GM19467 (cell line): ENCODE measurements around the gene P2RY4.
"Not testable (repeated sequence)": the region's sequence is repeated elsewhere in the genome, so short reads cannot be mapped to it uniquely, and the experiment has no call there.

ENCODE experiments used
- ATAC-seq: cut with Tn5 transposase; IDR thresholded peaks from one replicate; pipeline ENCODE4 v1.9.1; 2021; ENCODE audit warnings: mild to moderate bottlenecking, moderate library complexity; ENCODE audit not compliant: unreplicated experiment

Gene P2RY4

DNA sequence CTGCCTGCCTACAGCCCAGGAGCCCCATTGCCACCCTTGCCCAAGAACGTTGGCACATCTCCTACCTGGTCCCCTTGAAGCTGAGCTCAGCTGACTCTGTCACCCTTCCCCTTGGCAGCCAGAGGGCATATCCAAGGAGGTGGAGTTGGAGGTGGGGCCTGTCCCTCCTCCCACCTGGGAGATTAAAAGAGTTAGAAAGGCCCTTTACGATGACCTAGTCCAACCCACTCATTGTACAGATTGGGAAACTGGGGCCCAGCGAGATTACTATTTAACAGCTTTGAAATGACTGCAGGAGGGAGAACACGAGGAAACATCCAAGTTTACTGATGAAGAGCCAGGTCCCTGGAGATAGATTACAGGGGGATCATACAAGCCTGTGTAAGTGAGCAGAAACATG, at the start of gene P2RY4:
Gene P2RY4 (minus strand): TSS at position 101 of the 400 bp plus-strand sequence. CDS start 580 bp downstream, outside the sequence.
- no peak for ATAC-seq

DNA sequence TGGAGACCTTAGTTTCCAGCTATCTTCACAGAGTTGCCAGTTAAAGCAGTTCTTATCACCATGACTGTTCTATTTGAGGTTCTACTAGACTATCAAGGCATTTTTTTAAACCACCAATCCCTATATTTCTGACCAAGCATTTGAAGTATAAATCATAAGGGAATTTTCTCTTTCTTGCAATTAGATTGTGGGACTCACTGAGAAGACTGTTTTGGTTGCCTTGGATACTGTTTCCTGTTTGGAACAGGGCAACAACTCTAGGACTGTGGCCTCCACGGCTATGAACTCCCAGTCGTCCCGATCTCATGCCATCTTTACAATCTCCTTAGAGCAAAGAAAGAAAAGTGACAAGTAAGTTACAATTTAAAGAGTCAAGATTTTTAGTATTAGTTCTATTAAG, 41.7 kb upstream of the P2RY4 start:
- no peak for ATAC-seq

- ATAC-seq, result no peak
These were observed 33.6 kb upstream of the P2RY4 start for GRCh38 chrX:70293621-70294020.

DNA sequence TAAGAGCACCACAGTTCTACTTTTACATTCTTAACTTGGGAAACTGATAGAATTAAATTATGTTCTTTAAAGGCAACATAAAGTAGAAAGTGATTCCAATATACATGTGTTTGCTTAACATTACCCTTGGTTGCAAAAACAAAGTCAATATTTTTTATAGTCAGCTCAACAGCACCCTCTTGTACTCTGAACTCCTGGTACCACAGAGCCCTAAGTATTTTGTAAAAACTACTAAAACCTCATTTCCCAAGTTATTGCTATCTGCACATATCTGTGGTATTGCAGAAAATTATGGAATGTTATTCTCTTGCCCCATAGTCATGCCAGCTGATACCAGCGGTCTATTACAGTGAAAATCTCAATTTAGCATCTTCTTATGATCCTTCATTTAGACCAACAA, 32.8 kb upstream of the P2RY4 start:
- ATAC-seq, result no peak

GRCh38 chrX:70289793-70290770, 30.1 kb upstream of the P2RY4 start, which contains the start of the genes KIF4A and PDZD11:
Gene KIF4A, plus strand, starts transcription at chrX:70290104. Its CDS starts 355 bp downstream, at chrX:70290459.
Gene PDZD11, minus strand, starts transcription at chrX:70289927. Its CDS starts 586 bp downstream, at chrX:70289341.
- peak; percentile 94 for ATAC-seq

DNA sequence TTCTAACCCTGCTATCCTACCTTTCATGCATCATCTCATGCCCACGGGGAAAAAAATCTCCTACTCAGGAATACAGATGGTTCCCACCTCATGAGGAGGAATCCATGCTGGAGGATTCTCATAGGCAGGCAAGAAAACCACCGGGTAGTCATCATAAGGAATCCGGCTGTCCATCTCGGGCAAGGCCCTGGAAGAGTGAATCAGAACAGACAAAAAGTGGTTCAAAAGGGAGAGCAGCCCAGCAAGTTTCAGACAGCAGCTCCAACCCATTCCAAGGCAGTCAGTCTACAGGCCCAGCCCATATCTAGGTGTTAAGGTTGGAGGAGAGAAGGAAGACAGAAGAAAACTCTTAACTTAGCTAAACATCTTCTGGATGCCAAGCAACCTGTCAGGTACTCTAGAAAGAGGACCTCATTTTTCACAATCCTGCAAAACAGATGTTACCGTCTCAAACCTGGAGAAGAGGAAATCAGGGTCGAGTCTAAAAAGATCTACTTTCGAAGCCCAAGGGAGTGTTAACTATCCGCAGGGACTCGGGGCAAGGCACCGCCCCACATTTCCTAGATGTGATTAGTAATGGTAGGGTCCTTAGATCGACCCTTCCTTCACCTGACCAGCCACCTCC, 29.3 kb upstream of the P2RY4 start:
- no peak for ATAC-seq

DNA sequence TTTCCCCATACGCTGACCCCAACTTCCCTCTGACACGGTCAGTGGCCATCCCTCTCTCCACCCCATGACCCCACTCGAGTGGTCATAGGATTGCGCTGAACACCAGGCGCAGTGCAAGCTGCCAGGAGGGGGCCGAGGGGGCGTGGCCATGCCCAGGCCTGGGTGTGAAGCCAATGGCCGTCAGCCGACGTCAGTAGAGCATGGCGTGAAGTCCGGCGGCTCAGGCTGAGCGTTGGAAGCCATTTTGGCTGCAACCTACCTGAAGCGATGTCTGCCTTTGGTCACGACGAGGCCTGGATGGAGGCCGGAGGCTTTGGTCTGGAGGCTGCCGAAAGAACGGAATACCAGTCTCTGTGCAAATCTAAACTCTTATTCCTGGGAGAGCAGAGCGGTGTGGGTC, 21.9 kb upstream of the P2RY4 start, which contains the start of gene RAB41:
Gene RAB41 (plus strand): TSS at position 222 of the 400 bp plus-strand sequence. CDS start 46 bp downstream, at position 268.
- ATAC-seq, result no peak

DNA sequence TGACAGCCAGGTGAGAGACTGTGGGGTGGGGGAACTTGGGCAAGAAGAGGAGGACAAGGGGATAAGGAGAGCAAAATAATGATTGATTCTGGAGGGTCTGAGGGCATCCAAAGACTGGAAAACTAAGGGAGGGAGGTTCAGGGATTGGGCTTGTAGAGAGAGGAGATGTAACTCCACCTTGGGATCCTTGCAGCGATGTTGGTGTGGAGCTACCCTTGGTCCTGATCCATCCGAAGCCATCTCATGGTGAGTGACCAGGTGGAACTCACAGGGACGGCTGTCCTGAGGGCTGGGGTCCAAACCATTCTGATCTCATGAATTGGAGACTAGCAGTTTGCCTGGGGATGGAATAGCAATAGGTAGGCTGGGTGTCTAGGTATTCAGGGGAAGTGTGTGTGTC, 20.6 kb upstream of the P2RY4 start:
- no peak for ATAC-seq

- no peak for ATAC-seq
These were observed 19.1 kb upstream of the P2RY4 start for GRCh38 chrX:70279081-70279480.

DNA sequence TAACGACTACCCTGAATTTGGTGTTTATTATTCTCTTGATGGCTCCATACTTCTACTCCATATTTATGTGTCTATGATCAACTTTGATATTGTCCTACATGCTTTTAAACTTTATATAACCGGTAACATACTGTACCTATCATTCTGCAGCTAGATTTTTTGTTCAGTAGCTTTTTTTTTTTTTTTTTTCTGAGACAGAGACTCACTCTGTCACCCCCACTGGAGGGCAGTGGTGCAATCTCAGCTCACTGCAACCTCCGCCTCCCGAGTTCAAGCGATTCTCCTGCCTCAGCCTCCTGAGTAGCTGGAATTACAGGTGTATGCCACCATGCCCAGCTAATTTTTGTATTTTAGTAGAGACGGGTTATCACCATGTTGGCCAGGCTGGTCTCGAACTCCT, 14.0 kb upstream of the P2RY4 start:
- ATAC-seq, result not testable (repeated sequence)

DNA sequence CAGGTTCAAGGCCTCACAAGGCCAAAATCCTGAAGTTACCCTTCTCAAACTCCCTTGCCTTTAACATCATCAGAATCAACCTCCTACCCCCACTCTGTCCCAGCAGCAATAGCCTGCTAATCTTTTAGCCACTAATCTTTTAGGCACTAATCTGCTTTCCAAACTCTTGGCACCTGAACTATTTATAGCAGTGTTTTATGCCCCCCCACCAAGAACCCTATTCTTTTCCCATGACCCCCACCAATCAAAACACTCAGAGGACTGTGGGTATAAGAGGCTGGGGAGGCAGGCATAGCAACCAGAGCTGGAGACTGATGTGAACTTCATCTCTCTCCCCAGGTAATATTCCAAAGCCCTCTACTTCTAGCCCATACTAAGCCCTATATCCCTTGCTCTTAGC, 8.0 kb upstream of the P2RY4 start, which contains the start of gene ARR3:
Gene ARR3 (plus strand): TSS at position 301 of the 400 bp plus-strand sequence. CDS start 1,052 bp downstream, outside the sequence.
- no peak for ATAC-seq

DNA sequence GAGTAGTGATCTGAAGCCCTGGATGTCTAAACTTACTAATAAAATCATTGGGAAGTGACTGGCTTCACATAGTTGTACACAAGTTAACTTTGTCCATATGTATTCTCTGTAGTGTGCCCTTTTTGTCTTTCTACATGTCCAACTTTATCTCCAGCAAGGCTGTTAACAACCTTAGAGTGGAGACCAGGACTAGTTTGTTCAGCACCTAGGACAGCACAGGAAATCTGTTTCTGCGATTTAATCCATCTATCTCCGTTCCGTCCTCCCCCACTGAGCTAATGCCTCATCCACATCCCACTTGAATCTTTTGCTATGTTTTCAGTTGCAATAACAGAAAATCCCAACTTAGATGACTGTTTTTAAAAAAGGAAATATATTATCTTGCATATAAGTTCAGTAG, 4.8 kb upstream of the P2RY4 start:
- ATAC-seq, result no peak

DNA sequence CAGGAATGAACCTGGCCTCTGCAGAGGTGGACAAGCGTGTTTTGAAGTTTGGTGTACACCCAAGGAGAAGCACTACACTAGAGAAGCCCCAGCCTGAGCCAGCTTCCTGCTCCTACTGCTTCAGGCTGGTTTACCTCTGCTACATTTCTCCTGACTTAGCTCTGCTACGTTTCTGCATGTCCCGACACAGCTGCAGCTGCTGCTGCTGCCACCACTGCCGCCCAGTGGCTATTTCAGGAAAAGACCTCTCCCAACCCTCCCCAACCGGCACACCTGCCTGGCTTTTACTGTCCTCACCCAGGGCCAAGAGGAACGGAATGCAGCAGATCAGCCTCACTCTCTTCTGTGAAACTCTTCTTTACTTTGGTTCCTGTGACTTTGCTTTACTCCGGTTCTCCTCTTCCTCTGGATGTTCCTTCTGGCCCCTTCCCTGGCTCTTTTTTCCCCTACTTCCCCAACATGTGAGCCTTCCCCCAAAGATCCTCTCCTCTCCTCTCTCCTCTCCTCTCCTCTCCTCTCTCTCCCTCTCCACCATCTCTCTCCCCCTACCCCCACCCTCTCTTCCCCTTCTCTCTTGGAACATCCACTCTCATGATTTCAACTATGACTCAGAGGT, 3.1 kb upstream of the P2RY4 start:
- ATAC-seq, result no peak

DNA sequence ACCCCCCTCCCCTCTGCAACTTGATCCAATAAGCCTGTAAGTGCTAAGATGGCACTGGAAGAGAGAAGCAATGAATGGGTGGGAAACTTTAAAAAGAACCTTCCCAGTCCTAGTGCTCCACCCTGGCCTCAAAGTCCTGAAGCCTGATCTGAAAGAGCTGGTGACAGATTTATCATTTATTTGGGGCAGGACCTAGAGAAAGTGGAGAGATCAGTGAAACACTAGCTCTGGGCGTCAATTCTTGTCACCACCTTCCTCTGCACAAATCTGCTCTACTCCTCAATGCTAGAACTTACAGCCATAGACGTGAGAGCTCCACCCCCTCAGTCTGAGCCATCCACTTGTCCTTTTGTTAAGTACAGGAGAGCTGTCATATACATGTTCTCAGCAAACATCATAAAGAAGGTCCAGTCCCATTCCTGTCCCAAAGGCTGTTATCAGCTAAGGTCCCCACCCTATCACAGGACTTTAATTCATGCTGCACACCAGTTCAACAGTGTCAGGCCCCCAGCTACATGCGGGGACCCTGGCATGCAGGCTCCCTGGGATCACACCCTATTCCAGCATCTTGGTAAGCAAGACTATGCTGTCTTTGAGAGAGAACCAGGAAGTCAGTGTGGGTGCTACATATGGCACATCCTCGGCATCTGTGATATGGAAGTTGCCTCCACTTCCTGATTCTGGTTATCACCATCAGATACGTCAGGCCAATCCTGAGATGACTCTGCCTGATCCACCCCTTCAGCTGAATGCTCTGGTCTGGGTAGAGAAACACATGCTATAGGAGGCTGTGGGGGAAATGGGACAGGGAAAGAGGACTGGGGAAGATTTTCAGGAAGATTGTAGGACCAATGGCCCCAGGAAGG, 2.3 kb downstream of the P2RY4 start:
- ATAC-seq, result no peak

GRCh38 chrX:70255452-70255851, 4.6 kb downstream of the P2RY4 start:
- no peak for ATAC-seq

GRCh38 chrX:70254909-70255308, 5.1 kb downstream of the P2RY4 start:
- no peak for ATAC-seq

DNA sequence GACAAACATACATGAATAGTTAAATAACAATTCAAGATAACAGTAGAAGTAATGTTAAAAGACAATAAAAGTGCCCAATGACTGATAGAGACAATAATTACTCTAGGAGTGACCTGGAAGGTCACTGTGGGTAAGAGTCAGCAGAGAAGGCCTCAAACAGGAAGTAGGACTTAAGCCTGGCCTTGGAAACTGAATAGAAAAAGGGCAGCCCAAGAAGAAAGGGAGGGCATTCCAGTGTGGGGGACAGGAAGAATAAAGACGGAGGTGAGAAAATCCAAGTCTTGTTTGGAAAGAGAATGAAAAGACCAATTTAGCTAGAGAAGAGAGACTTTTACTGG, 6.0 kb downstream of the P2RY4 start:
- ATAC-seq, result no peak

- ATAC-seq, result no peak
These were observed 6.5 kb downstream of the P2RY4 start for GRCh38 chrX:70253377-70254062.

DNA sequence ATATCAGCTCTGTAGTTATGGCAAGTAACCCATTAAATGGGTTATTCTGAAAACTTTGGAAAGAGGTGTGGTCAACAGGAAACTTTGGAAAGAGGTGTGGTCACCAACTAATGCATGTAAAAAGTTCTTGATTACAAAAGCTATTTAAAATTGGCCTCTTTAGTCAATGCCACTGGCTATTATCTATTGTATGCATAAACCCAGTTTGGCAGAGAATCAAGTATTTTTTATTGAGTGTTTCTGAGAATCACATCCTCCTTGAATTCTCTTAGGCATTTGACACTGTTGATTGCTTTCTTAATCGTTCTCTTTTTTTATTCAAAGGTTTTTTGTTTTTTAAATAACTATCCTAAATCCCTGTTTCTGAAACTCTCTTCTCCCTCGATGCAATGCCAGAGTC, 7.5 kb downstream of the P2RY4 start:
- ATAC-seq, result no peak

- no peak for ATAC-seq
These were observed 12.8 kb downstream of the P2RY4 start for GRCh38 chrX:70247252-70247651.
